A549 (cell line): ENCODE measurements around the gene PCGF2.

ENCODE experiments used
- EP300 ChIP-seq, 2 experiments: fragments of >200 bp; sonication (Bioruptor Twin); formaldehyde crosslinking; IDR thresholded peaks; 2 replicates in 1 of 2; 3 replicates in 1 of 2; pipeline ENCODE4 v1.6.1; 2016 to 2017
- ESRRA ChIP-seq: fragments of 150-350 bp; IDR thresholded peaks from 2 replicates; pipeline ENCODE4 v1.6.1; 2014; ENCODE audit warnings: mild to moderate bottlenecking, low read length, borderline replicate concordance
- HDAC2 ChIP-seq: fragments of 200-600 bp; sonication (generic); IDR thresholded peaks from 2 replicates; pipeline ENCODE4 v1.6.1; 2016
- JUNB ChIP-seq: fragments of >200 bp; sonication (Bioruptor Twin); formaldehyde crosslinking; IDR thresholded peaks from 2 replicates; pipeline ENCODE4 v1.6.1; 2016
- KDM1A ChIP-seq: fragments of 200-600 bp; sonication (generic); IDR thresholded peaks from 2 replicates; pipeline ENCODE4 v1.6.1; 2016; ENCODE audit warnings: low read depth, mild to moderate bottlenecking
- MYC ChIP-seq: IDR thresholded peaks from 2 replicates; pipeline ENCODE4 v1.6.1; 2012; ENCODE audit warnings: mild to moderate bottlenecking, inconsistent platforms, low read length, improper control_type of control experiment, borderline replicate concordance
- POLR2A ChIP-seq: IDR thresholded peaks from 2 replicates; pipeline ENCODE4 v1.6.1; 2012; ENCODE audit warnings: mild to moderate bottlenecking, low read length
- RAD21 ChIP-seq, 2 experiments: fragments of >200 bp in 1 of 2; sonication (Bioruptor Twin) in 1 of 2; formaldehyde crosslinking in 1 of 2; IDR thresholded peaks in 1 of 2; conservative IDR thresholded peaks in 1 of 2; 2 replicates in 1 of 2; 3 replicates in 1 of 2; pipeline ENCODE4 v1.6.1; 2012 to 2018; ENCODE audit warnings: inconsistent platforms in 1 of 2
- TF ChIP-seq, protein P1 (sequence below): fragments of >200 bp; sonication (Bioruptor Twin); formaldehyde crosslinking; IDR thresholded peaks from 3 replicates; pipeline ENCODE4 v1.5.1; 2016
- TF ChIP-seq, protein P2 (sequence below): fragments of 450-650 bp; IDR thresholded peaks from 2 replicates; pipeline ENCODE4 v1.6.1; 2014; ENCODE audit warnings: antibody characterized with exemption
- TF ChIP-seq, protein P3 (sequence below): fragments of 200-600 bp; sonication (generic); IDR thresholded peaks from 2 replicates; pipeline ENCODE4 v1.6.1; 2016; ENCODE audit warnings: antibody characterized with exemption, mild to moderate bottlenecking, moderate library complexity

DNA sequence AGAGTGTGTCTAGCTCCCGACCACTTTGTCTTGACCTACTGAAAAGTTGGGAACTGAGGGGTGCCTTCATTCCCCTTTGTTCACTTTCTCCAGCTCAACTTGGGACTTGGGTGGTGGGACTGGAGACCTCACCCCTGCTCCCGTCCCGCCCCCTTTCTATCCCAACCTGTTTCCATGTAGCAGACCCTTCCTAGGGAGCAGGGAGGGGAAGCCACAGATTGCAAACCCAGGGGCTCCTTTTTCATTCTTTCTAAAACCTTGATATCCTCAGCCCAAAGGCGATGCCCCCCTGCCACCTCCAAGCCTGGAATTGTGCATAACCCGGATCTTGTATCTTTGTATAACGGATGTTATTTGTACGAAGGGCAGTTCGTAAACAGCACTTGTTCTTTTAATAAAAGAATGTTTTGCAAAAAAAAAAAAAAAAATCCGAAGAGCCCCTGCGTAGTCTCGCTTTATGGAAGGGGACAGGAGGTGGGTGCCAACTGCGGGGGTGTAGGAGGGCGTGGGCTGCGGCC, 18.7 kb downstream of the PCGF2 start:
- TF ChIP-seq POLR2A (no peak), EP300 (IDR thresholded peaks at IDR 0.05) (no peak), MYC (no peak), JUNB (no peak), ESRRA (no peak), RAD21 (conservative IDR thresholded peaks at IDR 0.05 in 1 of 2, IDR thresholded peaks at IDR 0.05 in 1 of 2) (no peak), KDM1A (no peak), HDAC2 (no peak)
- TF ChIP-seq, protein P1, sequence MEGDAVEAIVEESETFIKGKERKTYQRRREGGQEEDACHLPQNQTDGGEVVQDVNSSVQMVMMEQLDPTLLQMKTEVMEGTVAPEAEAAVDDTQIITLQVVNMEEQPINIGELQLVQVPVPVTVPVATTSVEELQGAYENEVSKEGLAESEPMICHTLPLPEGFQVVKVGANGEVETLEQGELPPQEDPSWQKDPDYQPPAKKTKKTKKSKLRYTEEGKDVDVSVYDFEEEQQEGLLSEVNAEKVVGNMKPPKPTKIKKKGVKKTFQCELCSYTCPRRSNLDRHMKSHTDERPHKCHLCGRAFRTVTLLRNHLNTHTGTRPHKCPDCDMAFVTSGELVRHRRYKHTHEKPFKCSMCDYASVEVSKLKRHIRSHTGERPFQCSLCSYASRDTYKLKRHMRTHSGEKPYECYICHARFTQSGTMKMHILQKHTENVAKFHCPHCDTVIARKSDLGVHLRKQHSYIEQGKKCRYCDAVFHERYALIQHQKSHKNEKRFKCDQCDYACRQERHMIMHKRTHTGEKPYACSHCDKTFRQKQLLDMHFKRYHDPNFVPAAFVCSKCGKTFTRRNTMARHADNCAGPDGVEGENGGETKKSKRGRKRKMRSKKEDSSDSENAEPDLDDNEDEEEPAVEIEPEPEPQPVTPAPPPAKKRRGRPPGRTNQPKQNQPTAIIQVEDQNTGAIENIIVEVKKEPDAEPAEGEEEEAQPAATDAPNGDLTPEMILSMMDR, result no peak
- TF ChIP-seq, protein P2, sequence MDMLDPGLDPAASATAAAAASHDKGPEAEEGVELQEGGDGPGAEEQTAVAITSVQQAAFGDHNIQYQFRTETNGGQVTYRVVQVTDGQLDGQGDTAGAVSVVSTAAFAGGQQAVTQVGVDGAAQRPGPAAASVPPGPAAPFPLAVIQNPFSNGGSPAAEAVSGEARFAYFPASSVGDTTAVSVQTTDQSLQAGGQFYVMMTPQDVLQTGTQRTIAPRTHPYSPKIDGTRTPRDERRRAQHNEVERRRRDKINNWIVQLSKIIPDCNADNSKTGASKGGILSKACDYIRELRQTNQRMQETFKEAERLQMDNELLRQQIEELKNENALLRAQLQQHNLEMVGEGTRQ, result no peak
- TF ChIP-seq, protein P3, sequence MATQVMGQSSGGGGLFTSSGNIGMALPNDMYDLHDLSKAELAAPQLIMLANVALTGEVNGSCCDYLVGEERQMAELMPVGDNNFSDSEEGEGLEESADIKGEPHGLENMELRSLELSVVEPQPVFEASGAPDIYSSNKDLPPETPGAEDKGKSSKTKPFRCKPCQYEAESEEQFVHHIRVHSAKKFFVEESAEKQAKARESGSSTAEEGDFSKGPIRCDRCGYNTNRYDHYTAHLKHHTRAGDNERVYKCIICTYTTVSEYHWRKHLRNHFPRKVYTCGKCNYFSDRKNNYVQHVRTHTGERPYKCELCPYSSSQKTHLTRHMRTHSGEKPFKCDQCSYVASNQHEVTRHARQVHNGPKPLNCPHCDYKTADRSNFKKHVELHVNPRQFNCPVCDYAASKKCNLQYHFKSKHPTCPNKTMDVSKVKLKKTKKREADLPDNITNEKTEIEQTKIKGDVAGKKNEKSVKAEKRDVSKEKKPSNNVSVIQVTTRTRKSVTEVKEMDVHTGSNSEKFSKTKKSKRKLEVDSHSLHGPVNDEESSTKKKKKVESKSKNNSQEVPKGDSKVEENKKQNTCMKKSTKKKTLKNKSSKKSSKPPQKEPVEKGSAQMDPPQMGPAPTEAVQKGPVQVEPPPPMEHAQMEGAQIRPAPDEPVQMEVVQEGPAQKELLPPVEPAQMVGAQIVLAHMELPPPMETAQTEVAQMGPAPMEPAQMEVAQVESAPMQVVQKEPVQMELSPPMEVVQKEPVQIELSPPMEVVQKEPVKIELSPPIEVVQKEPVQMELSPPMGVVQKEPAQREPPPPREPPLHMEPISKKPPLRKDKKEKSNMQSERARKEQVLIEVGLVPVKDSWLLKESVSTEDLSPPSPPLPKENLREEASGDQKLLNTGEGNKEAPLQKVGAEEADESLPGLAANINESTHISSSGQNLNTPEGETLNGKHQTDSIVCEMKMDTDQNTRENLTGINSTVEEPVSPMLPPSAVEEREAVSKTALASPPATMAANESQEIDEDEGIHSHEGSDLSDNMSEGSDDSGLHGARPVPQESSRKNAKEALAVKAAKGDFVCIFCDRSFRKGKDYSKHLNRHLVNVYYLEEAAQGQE, result no peak
